DLD1 (cell line): Measurements from ENCODE around the gene TTLL7.

Experiments used
- in situ Hi-C: cut with HindIII; loops from 2 replicates; pipeline ENCODE4 v1.10.0; 2017; ENCODE audit warnings: low sequenced_read_pairs

Gene TTLL7

DNA sequence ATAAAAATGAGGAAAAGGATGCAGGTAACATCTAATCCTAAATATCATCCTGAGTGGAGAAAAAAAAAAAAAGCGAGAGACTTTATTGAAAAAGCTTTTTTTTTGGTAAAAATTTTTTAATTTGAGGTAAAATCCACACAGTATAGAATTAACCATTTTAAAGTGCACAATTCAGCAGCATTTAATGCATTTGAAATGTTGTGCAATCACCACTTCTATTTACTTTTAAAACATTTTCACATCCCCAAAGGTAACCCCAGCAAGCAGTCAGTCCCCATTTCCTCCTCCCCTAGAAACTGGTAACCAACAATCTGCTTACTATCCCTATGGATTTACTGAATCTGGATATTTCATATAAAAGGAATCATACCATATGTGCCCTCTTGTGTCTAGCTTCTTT lies 166.7 kb downstream of the TTLL7 start:
- in situ Hi-C loops: no loop called here

DNA sequence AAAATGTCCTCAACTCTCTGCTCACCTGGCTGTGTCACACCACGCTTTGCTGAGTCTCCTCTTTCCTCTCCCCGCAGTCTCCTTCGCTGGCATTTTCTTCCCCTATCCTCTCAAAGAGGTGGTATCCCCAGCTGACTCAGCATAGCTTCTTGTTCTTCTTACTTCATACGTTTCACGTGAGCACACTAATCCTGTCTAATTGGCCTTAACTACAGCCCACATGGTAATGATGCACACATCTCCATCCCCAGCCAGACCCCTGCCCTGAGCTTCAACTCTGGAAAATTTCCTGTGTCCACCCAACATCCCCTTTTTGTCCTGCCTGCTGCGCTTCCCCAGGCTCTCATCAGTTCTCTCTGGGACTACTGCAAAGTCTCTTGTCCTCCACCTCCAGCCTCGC lies 169.8 kb downstream of the TTLL7 start:
- in situ Hi-C loops: no loop called here

DNA sequence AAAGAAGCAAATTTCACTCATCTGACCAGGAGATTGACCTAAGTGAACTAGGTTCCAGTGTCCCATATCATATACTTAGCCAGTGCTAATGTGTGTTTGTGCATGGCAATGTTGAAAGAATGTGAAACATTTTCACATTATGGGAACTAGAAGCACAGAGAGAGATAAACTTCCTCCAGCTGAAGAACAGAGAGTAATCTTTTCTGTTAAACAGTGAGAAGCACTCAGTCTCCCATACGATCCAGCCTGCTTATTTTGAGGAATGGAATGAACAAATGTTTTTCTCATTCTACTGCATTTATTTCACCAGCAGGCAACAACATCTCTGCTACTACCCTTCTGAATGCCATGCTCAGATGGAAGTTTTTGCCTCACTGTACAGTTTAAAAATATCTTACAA lies 170.5 kb downstream of the TTLL7 start:
- in situ Hi-C loops: no loop called here

GRCh38 chr1:83827741-83828140 lies 171.2 kb downstream of the TTLL7 start:
- in situ Hi-C loops: no loop called here

GRCh38 chr1:83822208-83822607 lies 176.7 kb downstream of the TTLL7 start:
- in situ Hi-C loops: no loop called here

- in situ Hi-C loops: no loop called here
Observed at GRCh38 chr1:83819436-83819835, 179.5 kb downstream of the TTLL7 start.

GRCh38 chr1:83818916-83819315 lies 180.0 kb downstream of the TTLL7 start:
- in situ Hi-C loops: no loop called here

DNA sequence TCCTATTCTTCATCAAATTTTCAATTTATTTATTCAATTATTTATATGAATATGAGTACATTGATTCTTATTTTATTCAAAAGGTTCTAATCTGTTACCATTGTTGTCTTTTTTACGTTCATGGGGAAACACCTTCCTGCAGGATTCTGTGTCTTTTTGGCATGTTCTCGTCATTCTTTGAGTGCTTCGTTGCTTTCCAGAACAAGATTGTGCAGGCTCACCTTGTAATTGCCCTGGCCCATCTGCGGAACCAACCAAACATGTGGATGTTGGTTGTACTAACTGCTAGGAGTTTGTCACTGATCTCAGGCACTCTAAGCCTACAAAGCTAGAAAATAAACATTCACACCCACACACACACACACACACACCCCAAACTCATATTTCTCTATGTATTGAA lies 182.1 kb downstream of the TTLL7 start:
- in situ Hi-C loops: no loop called here

GRCh38 chr1:83815330-83815729 lies 183.6 kb downstream of the TTLL7 start:
- in situ Hi-C loops: no loop called here
